GM18951 (cell line): ENCODE data around the gene ANKFN1.

Source experiments
- POLR2A ChIP-seq: IDR thresholded peaks from 4 replicates; pipeline ENCODE4 v1.6.1; 2011; ENCODE audit warnings: mild to moderate bottlenecking; ENCODE audit not compliant: insufficient read length, insufficient read depth; ENCODE audit errors: extremely low read depth
- in situ Hi-C: fragments of 300-500 bp; cut with MboI; formaldehyde crosslinking; loops from one replicate; pipeline ENCODE4 v1.12.0; 2022; ENCODE audit warnings: low sequenced_read_pairs, mixed read lengths, inconsistent platforms; ENCODE audit not compliant: unreplicated experiment

ANKFN1 gene

GRCh38 chr17:56292010-56292409 is 138.7 kb downstream of the ANKFN1 start:
- in situ Hi-C loops = no loop called here

GRCh38 chr17:56292578-56292977 is 139.3 kb downstream of the ANKFN1 start:
- in situ Hi-C loops = no loop called here
- TF ChIP-seq POLR2A = no peak

More at GRCh38 chr17:56292010-56292409, 138.7 kb downstream of the ANKFN1 start:
- no peak for TF ChIP-seq POLR2A

- in situ Hi-C loops = no loop called here
- no peak for TF ChIP-seq POLR2A
Observed at GRCh38 chr17:56297184-56297583, 143.9 kb downstream of the ANKFN1 start.

GRCh38 chr17:56298846-56299245 is 145.6 kb downstream of the ANKFN1 start:
- no peak for TF ChIP-seq POLR2A

GRCh38 chr17:56300144-56300543 is 146.9 kb downstream of the ANKFN1 start:
- TF ChIP-seq POLR2A = no peak
- in situ Hi-C loops = no loop called here

More at GRCh38 chr17:56298846-56299245, 145.6 kb downstream of the ANKFN1 start:
- in situ Hi-C loops = no loop called here

- no peak for TF ChIP-seq POLR2A
- in situ Hi-C loops = no loop called here
Observed at GRCh38 chr17:56305007-56305406, 151.7 kb downstream of the ANKFN1 start.

- TF ChIP-seq POLR2A = no peak
- in situ Hi-C loops = no loop called here
Observed at GRCh38 chr17:56309897-56310296, 156.6 kb downstream of the ANKFN1 start.

- no peak for TF ChIP-seq POLR2A
- in situ Hi-C loops = no loop called here
Observed at GRCh38 chr17:56310782-56311181, 157.5 kb downstream of the ANKFN1 start.

GRCh38 chr17:56313201-56313600 is 159.9 kb downstream of the ANKFN1 start:
- in situ Hi-C loops = no loop called here
- TF ChIP-seq POLR2A = no peak

- TF ChIP-seq POLR2A = no peak
Observed at GRCh38 chr17:56314026-56314425, 160.8 kb downstream of the ANKFN1 start.

GRCh38 chr17:56314984-56315602 is 161.8 kb downstream of the ANKFN1 start:
- TF ChIP-seq POLR2A = no peak
- in situ Hi-C loops = no loop called here

More at GRCh38 chr17:56314026-56314425, 160.8 kb downstream of the ANKFN1 start:
- in situ Hi-C loops = no loop called here

- no peak for TF ChIP-seq POLR2A
- in situ Hi-C loops = no loop called here
Observed at GRCh38 chr17:56316604-56317003, 163.3 kb downstream of the ANKFN1 start.

- in situ Hi-C loops = no loop called here
- TF ChIP-seq POLR2A = no peak
Observed at GRCh38 chr17:56317351-56318208, 164.3 kb downstream of the ANKFN1 start.

- in situ Hi-C loops = no loop called here
Observed at GRCh38 chr17:56319531-56319930, 166.3 kb downstream of the ANKFN1 start.

More at GRCh38 chr17:56319531-56319930, 166.3 kb downstream of the ANKFN1 start:
- TF ChIP-seq POLR2A = no peak
